Left ventricle myocardium inferior (tissue), 1 donor: Measurements from ENCODE around the gene LINC01488. TPM values are rescaled to one million over a fixed set of nuclear protein-coding genes. Genes with fewer than 3 reads are reported as not detected.

ENCODE experiments used
- DNase-seq: peaks from one replicate; pipeline ENCODE4 v3.0.0-alpha.2; 2020
- H3K27ac ChIP-seq: fragments of 200-600 bp; replicated peaks from 2 replicates; pipeline ENCODE4 v1.8.0; 2021
- H3K27me3 ChIP-seq: fragments of 200-600 bp; 2 replicates; pipeline ENCODE4 v1.8.0; 2021; ENCODE audit warnings: low read depth
- H3K36me3 ChIP-seq: fragments of 200-600 bp; 2 replicates; pipeline ENCODE4 v1.8.0; 2021
- H3K4me1 ChIP-seq: fragments of 200-600 bp; 2 replicates; pipeline ENCODE4 v1.8.0; 2021
- H3K4me3 ChIP-seq: fragments of 200-600 bp; 2 replicates; pipeline ENCODE4 v1.8.0; 2021; ENCODE audit warnings: mild to moderate bottlenecking, moderate library complexity
- H3K9me3 ChIP-seq: fragments of 200-600 bp; replicated peaks from 2 replicates; pipeline ENCODE4 v1.8.0; 2021
- intact Hi-C: fragments of 100-400 bp; cut with micrococcal nuclease; formaldehyde crosslinking; loops from one replicate; pipeline ENCODE4 v1.11.0; 2022
- total RNA-seq: library from RNA; stranded (reverse); fragmentation: NEBNext Ultra II Directional; extraction: Animal tissue kit (Norgen Biotek cat#: 25700); gene quantifications from one replicate; pipeline ENCODE4 v1.2.1, GENCODE V29; 2021
- TF ChIP-seq, protein P1 (sequence below): fragments of 200-600 bp; IDR thresholded peaks from 2 replicates; pipeline ENCODE4 v1.8.0; 2021; ENCODE audit warnings: antibody characterized with exemption, mild to moderate bottlenecking, borderline replicate concordance
- donor health status: DM: no; HTN: yes; CAD: no; lungs with severe emphysema.

The LINC01488 gene
- total RNA-seq, 1 donor from 2014 or later: 0.38 TPM

DNA sequence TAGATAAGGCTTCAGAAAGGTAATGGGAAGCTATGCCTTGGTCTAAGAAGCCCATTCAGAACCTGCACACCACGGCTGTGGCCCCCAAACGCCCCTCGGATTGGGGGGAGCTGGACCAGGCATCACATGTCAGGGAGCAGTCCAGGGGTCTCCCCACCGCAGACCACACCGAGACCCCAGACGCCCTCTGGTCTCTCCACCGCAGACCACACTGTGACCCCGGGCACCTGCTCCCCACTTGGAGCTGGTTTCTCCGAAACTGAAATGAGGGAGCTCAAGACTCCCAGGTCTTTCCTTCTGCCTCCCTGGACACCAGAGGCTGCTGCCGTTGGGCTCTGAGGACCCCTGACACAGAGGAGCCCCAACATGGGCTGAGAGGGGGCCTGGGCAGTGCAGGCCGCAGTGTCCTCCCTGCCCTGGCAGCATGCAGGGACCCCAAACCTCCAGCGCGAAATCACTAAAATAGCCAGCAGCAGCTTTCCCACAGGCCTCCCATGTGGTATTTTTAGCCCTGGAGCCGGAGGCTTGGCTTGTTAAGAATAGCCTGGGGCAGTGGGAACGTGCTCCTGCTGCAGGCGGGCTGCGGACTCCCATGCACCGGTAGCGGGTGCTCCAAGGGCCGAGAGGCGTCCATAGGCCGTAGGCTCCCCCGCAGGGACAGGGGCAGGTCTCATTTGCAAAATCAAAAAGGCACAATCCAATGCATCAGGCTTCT lies 7.7 kb downstream of the LINC01488 start:
- DNase-seq: peak; percentile 63
- H3K27ac ChIP-seq: peak overlapping the region; percentile 94
- no peaks in the 10 kb centered on the region for H3K27me3 ChIP-seq
- TF ChIP-seq, protein P1, sequence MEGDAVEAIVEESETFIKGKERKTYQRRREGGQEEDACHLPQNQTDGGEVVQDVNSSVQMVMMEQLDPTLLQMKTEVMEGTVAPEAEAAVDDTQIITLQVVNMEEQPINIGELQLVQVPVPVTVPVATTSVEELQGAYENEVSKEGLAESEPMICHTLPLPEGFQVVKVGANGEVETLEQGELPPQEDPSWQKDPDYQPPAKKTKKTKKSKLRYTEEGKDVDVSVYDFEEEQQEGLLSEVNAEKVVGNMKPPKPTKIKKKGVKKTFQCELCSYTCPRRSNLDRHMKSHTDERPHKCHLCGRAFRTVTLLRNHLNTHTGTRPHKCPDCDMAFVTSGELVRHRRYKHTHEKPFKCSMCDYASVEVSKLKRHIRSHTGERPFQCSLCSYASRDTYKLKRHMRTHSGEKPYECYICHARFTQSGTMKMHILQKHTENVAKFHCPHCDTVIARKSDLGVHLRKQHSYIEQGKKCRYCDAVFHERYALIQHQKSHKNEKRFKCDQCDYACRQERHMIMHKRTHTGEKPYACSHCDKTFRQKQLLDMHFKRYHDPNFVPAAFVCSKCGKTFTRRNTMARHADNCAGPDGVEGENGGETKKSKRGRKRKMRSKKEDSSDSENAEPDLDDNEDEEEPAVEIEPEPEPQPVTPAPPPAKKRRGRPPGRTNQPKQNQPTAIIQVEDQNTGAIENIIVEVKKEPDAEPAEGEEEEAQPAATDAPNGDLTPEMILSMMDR: no peak
- peaks cover 64% of the 10 kb centered on the region for H3K4me1 ChIP-seq
- no peaks in the 10 kb centered on the region for H3K36me3 ChIP-seq
- no peaks in the 10 kb centered on the region for H3K9me3 ChIP-seq
- H3K4me3 ChIP-seq: no peak overlapping the region
- intact Hi-C loops: no loop called here

GRCh38 chr11:69489746-69490365 lies 8.4 kb downstream of the LINC01488 start:
- no peaks in the 10 kb centered on the region for H3K27me3 ChIP-seq
- no peak overlapping the region for H3K4me3 ChIP-seq
- peaks cover 64% of the 10 kb centered on the region for H3K4me1 ChIP-seq
- no peaks in the 10 kb centered on the region for H3K36me3 ChIP-seq
- peak; percentile 9 for DNase-seq
- peak overlapping the region; percentile 94 for H3K27ac ChIP-seq
- TF ChIP-seq, protein P1: no peak
- intact Hi-C loops: no loop called here
- H3K9me3 ChIP-seq: no peaks in the 10 kb centered on the region

- DNase-seq: peak; percentile 5
- Histone ChIP-seq H3K27ac (no peak overlapping the region), H3K27me3 (no peaks in the 10 kb centered on the region), H3K4me1 (peaks cover 64% of the 10 kb centered on the region), H3K4me3 (no peak overlapping the region), H3K9me3 (no peaks in the 10 kb centered on the region), H3K36me3 (no peaks in the 10 kb centered on the region)
- TF ChIP-seq, protein P1: no peak
- intact Hi-C loops: no loop called here
Measured at GRCh38 chr11:69490516-69490915, 9.1 kb downstream of the LINC01488 start.

DNA sequence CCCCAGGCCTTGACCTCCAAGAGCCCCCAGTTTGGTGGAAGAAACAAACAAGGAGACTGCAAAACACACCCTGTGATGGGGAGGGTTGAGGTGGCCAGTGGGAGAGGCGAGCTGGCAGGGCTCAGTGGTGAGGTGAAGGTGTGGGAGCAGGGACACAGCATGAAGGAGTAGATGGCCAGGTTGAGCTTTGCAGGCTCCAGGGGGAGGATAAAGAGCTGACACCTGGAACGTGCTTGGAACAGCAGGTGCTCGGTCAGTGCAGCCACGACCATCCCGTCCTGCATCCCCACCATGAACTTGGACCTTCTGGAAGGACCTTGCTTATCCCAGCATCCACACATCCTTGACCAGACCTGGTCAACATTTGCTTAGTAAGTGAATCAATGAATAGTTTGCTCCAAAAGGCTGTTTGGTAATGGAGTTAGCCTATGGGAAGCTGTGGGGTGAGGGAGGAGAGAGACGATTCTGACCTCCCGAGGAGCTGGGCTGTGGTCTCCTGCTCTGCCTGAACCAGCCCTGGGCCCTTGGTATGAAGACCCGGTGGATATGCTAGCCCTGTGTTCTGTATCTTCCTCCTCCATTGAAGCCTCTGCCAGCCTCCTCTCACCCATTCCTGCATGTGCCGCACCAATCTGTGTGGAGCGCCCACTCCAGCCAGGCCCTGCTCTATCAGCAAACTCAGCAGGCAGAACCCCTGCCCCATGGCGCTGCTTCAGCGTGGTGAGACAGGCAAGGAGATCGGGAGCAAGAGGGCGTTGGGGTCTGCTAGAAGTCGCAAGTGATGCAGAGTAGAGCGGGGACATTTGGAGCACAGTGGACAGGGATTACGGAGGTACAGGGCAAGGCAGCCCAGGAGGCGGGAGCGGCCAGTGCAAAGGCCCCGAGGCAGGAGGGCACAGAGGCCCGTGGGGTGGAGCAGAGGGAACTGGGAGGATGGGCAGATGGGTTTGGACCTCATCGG lies 9.9 kb downstream of the LINC01488 start:
- intact Hi-C loops: no loop called here

More for the DNA sequence above, 9.9 kb downstream of the LINC01488 start:
- Histone ChIP-seq H3K9me3 (no peaks in the 10 kb centered on the region), H3K36me3 (no peaks in the 10 kb centered on the region), H3K27me3 (no peaks in the 10 kb centered on the region), H3K4me1 (peaks cover 64% of the 10 kb centered on the region), H3K27ac (no peak overlapping the region), H3K4me3 (no peak overlapping the region)
- peak; percentile 10 for DNase-seq
- TF ChIP-seq, protein P1: no peak
